Midbrain (tissue), 1 donor: Measurements from ENCODE around the gene ANKMY1.

ENCODE experiments used
- DNase-seq: peaks from one replicate; lab custom pipeline; 2025; lab: John Stamatoyannopoulos, UW

Gene ANKMY1

DNA sequence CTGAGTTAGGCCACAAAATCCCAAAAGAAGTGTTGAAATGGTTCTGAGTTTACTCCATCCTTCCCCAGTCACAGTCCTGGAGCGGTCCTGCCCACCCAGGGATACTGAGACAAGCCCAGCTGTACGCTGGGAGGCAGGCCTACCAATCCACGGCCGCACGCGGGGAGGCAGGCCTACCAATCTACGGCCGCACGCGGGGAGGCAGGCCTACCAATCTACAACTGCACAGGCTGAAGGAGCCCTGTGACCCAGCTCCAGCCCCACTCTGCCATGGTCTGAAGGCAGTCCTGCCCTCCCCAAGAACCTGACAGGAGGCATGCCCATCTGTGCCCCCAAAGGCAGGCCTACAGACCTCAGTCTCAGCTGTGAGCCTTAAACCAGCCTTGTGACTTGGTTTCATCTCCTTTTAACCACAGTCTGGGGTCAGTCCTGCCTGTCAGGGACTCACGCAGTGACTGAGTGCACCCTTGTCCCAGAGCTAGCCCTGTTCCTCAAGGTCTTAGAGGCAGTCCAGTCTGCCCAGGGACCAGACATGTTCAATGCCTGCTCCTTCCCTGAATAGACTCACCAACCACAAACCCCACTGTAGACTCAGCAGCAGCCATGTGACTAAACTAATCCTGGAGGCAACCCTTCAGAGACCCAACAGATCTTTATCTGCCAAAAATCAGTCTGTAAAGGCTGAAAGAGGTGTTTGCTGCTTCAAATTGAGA lies 85.6 kb downstream of the ANKMY1 start:
- no peak for DNase-seq

DNA sequence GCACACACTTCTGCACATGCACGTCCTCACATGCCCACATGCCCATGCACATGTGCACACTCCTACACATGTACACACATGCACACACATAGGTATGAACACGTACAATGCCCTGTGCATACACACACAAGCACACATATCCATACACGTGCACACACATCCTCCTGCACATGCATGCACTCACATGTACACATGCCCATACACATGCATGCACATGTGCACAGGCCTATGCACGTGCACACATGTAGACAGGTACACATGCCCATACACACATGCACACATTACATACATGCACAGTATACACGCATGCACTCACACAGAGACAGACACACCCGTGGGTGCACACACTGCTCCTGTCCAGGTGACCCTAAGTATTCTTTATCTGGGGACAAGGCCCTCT lies 88.0 kb downstream of the ANKMY1 start:
- DNase-seq, result no peak

DNA sequence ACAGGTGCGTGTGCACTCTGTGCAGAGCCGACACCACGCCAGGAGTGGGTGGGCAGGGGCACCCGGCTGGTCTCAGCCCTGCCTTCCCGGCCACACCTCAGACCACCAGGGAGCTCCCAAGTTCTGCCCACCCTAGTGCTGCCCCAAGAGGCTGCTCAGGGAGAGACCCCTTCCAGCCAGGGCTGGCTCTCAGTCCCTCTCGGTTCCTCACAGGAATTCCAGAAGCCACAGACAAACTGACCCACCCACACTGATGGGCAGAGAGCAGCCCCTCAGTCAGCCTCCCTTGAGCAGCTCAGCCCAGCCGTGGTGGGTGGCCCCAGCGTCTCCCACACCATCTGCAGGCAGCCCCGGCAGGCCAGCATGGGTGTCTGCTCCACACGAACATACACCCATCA lies 88.5 kb downstream of the ANKMY1 start:
- DNase-seq, result no peak

DNA sequence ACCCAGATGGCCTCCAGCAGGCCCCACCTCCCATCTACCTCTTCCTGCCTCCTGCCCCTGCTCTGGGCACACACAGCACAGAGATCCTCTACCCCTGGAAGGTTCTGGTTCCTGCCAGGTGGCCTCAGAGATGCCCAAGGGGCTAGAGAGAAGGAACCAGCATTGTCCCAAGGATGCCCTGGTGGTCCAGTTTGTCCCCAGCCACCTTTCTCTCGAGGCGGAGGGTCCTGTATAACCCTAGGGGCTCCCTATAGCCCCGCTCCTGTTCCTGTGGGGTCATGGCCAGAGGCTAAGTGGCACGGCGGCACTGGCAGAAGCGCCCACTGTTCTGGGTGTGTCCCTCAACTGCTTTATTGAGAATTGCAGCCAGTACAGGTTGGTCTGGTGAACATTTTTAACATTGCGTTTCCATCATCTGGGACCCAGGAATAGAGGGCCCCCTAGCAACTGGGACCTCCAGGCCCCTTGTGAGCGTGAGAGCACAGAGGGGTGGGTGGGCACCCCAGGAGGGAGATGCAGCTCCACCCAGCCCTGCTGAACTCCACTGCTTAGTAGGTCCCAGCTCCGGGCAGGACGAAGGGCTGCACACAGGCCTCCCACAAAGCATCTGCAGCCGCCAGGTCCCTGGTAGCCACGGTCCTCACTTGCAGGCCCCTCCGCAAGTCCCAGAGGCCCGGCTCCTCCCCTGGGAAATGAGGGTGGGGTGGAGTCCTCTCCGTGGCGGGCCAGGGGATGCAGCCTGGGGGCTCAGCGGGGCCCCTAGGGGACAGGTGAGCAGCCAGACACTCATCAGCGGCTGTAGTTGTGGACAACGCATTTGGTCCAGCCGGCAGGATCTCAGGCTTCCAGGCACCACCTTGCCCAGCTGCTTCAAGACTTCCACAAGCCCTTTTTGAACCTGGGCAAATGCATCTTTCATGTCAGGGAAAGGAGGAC lies 89.2 kb downstream of the ANKMY1 start:
- no peak for DNase-seq

DNA sequence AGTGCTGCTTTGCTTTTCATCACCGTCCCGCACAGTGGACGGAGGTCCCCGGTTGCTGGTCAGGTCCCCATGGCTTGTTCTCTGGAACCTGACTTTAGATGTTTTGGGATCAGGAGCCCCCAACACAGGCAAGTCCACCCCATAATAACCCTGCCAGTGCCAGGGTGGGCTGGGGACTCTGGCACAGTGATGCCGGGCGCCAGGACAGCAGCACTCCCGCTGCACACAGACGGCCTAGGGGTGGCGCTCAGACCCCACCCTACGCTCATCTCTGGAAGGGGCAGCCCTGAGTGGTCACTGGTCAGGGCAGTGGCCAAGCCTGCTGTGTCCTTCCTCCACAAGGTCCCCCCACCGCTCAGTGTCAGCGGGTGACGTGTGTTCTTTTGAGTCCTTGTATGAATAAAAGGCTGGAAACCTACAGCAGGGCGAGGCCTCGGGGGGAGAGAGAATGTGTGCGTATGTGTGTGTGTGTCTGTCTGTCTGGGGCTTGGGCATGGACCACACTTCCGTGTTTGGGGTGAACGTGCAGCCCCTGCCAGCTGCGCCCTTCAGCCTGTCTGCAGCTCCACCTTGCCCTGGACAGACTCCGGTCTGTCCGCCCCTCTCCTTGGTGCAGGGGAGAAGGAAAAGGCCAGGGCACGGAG lies 90.0 kb downstream of the ANKMY1 start:
- no peak for DNase-seq

DNA sequence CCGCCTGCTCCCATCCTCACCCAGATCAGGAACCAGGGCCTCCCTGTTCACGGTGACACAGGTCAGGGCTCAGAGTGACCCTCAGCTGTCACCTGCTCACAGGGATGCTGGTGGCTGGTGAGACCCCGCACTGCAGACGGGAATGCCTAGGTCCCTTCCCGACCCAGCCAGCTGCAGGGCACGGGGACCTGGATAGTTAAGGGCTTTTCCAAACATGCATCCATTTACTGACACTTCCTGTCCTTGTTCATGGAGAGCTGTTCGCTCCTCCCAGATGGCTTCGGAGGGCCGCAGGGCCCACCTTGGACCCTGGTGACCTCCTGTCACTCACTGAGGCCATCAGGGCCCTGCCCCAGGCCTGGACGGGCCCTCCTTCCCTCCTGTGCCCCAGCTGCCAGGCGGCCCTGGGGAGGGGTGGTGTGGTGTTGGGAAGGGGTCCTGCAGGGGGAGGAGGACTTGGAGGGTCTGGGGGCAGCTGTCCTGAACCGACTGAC lies 90.6 kb downstream of the ANKMY1 start:
- no peak for DNase-seq

DNA sequence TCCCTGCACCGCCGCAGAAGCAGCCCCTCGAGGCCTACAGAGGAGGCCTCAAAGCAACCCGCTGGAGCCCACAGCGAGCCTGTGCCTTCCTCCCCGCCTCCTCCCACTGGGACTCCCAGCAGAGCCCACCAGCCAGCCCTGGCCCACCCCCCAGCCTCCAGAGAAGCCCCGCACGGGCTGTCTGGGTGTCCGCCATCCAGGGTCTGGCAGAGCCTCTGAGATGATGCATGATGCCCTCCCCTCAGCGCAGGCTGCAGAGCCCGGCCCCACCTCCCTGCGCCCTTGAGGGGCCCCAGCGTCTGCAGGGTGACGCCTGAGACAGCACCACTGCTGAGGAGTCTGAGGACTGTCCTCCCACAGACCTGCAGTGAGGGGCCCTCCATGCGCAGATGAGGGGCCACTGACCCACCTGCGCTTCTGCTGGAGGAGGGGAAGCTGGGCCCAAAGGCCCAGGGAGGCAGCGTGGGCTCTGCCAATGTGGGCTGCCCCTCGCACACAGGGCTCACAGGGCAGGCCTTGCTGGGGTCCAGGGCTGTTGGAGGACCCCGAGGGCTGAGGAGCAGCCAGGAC lies 91.1 kb downstream of the ANKMY1 start:
- no peak for DNase-seq

DNA sequence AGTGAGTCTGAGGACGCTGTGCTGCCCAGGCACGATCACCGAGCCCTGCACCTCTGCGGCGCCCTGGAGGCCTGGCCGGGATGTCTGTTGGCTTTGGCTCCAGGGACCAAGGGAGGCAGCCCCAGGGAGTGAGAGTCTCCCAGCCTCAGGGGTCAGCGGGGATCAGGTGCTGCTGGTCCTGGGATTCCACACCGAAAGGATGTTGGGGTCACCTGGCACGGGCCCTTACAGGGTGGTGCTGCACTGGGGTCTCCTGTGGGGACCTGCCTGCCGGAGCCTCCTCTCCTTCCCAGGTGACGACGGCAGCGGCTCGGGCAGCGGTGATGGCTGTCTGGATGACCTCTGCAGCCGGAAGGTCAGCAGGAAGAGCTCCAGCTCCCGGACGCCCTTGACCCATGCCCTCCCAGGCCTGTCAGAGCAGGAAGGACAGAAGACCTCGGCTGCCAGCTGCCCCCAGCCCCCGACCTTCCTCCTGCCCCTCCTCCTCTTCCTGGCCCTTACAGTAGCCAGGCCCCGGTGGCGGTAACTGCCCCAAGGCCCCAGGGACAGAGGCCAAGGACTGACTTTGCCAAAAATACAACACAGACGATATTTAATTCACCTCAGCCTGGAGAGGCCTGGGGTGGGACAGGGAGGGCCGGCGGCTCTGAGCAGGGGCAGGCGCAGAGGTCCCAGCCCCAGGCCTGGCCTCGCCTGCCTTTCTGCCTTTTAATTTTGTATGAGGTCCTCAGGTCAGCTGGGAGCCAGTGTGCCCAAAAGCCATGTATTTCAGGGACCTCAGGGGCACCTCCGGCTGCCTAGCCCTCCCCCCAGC lies 91.8 kb downstream of the ANKMY1 start:
- DNase-seq, result no peak

DNA sequence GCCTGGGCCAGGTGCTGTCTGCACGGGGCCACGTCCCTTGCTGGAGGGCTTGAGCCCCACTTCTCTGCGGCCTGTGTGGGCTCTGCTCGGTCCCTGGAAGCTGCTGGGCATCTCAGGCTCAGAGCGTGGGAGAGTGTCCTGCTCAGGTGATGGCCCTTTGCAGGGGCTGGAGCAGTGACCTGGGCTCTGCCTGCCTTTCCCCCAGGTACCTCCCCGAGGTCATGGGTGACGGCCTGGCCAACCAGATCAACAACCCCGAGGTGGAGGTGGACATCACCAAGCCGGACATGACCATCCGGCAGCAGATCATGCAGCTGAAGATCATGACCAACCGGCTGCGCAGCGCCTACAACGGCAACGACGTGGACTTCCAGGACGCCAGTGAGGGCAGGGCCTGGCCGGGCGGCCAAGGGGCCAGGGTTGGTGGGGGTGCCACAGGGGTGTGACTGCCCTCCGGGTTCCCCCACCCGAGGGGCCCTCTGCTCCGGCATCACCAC lies 92.5 kb downstream of the ANKMY1 start:
- no peak for DNase-seq

DNA sequence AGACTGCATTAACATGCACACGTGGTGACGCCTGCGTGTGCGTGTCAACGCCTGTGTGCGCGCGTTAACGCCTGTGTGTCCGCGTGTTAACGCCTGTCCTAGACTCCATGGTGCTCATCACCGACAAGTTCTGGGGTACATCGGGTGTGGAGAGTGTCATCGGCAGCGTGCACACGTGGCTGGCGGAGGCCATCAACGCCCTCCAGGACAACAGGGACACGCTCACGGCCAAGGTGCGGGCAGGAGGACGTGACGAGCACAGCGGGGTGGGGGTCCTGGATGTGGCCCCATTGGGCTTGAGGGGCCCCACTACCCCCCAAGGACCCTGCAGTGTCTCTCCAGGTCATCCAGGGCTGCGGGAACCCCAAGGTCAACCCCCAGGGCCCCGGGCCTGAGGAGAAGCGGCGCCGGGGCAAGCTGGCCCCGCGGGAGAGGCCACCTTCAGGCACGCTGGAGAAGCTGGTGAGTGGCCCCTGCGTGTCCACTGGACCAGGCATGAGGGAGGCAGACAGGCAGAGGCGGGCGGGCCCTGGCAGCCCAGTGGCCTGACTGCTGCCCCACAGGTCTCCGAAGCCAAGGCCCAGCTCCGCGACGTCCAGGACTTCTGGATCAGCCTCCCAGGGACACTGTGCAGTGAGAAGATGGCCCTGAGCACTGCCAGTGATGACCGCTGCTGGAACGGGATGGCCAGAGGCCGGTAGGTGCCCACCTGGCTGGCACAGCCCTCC lies 93.1 kb downstream of the ANKMY1 start:
- no peak for DNase-seq

DNA sequence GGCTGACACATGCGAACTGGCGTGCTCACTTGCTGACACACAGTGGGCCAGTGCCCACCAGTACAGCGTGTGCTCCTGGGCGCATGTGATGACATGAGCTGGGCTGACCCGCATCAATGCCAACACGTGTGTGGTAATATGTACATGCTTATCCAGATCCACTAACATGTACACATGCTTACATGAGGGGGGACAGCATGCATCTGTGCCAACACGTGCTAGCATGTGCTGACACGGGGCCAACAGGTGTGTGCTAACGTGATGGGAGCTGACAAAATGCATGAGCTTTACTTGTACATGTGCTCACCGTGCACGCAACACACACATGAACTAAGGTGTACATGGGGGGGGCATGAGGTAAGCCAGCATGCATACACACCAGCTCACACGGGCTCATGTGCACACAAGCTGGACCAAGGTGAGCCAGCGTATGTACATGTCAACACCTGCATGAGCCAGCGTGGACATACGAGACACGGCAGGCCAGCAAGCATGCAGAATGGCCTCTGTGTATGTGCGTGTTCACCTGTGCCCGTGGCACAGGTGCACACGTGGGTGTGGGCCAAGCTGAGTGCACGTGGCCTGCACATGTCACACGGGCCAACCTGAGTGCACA lies 93.8 kb downstream of the ANKMY1 start:
- no peak for DNase-seq

DNA sequence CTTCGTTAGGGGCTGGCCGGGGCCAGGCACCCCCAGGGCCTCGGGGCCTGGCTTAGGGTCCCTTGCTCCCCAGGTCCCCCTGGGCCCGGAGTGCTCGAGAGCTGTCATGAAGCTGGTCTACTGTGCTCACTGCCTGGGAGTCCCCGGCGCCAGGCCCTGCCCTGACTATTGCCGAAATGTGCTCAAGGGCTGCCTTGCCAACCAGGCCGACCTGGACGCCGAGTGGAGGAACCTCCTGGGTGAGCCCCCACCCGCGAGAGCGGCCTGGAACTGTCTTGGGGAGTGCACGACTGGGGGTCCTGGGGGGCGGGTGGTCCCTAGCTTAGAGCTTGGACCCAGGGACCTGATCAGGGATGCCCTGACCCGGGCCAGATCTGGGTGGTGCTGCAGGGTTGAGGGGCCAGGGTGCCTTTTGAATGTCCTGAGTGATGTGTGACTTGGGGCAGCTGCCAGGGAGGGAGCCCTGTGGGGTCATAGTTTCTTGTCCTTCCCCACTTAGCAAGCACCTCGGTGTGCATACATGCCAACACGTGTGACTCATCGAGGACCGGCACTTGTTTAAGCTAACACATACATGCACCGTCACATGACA lies 94.4 kb downstream of the ANKMY1 start:
- no peak for DNase-seq

DNA sequence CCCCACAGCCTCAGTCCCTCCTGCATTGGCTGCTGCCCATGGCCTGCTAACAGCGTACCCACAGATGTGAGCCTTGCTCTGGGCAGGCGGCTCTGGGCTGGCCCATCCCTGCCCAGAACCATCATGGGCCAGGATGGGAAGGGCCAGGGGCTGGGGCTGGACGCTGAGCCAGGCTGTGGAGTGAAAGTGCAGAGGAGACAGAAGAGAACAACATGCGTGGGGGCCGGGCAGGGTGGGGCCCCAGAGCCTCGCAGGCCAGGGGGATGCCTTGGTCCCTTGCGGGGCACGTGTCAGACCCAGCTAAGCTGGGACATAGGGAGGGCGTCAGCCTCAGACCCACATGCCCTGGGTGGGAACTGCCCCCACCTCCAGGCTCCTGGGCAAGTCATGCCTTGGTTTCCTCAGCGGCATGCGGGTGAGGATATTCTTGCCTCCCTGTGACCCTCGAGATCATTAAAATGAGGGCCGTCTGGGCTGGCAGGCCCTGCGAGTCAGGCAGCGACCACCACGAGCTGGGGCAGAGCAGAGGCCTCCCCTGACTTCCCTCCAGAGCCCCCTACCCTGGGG lies 95.0 kb downstream of the ANKMY1 start:
- no peak for DNase-seq

DNA sequence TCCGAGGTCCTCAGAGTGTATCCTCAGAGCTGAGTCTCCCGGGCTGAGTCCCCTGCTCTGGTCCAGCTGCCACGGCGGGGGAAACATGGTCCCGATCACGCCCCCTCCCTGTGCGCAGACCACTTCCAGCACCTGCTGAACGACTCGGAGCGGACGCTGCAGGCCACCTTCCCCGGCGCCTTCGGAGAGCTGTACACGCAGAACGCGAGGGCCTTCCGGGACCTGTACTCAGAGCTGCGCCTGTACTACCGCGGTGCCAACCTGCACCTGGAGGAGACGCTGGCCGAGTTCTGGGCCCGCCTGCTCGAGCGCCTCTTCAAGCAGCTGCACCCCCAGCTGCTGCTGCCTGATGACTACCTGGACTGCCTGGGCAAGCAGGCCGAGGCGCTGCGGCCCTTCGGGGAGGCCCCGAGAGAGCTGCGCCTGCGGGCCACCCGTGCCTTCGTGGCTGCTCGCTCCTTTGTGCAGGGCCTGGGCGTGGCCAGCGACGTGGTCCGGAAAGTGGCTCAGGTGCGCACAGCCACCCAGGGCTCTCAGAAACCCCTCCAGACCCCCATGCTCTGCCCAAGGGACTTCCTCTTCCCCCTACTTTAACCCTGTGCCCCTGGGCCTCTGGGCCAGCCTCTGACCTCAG lies 95.6 kb downstream of the ANKMY1 start:
- DNase-seq, result no peak

DNA sequence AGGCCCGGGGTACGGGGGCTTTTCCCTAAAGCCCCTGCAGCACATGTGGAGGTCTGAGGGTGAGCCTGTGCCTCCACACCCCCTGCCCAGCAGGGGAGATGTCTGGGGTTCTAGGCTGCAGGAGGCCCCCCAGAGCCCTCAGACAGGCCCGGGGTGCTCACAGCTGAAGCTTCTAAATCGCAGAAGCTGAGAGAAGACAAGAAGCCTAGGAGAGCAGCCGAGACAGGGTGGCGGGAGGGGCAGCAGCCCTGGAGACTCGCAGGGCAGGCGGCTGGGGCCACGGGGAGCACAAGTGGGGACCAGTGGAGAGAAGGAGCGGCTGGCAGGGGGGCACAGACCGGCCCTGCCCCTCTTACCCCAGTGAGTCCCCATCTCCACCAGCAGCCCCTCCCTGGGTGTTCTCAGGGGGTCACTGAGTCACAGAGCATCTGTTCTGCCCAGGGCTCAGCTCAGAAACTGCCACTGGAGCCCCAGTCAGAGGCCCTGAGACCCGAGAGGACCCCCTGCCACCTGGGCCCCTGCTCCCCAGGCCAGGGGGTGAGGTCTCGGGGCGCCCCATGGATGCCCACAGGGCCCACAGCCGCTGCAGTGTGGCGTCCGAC lies 96.2 kb downstream of the ANKMY1 start:
- DNase-seq, result no peak

DNA sequence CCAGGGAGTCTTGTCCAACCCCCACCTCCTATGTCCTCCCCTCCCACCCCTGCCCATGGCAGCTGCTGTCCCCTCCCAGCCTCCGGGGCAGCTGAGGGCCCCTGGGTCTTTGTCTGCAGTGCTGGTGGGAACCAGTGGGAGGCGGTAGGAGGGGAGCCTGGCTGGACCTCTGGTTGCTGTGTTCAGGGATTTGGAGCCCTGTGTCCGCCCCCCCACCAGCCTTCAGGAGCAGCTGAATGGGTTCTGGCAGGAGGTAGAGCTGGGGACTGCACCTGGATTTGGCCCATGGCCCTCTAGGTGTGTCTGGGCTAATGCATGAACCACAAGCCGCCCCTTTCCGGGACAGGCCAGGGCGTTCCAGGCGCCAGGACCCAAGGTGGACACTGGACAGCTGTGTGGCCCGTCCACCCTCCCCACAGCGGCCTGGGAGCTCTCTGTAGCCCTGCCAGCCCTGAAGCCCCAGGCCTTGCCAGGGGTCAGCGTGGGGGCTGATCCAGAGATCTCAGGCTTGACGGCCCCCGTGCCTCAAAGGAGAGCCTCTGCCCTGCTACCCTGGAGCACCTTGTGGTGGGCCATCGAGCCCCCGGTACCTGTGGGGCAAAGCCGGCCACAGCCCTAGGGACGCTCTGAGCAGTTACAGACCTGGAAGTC lies 96.9 kb downstream of the ANKMY1 start:
- DNase-seq, result no peak

DNA sequence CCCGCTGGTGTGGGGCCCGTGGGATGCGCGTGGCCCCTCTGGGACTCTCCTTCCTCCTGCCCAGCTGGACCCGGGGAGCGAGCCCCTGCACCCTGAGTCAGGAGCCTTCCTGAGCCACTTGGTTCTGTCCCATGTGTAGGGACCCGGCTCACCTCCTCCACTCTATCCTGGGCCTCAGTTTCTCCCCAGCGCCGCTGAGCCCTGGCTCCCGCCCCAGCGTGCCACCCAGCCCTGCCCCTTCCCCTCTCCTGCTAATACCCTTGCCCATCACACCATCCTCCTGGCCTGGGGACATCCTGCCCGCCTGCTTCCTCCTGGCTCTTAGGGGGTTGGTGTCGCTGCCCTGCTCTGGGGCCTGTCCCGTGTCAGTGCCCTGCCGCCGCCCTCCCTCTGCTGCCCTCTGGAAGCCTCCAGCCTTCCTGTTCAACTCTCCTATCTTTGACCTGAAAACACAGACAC lies 97.5 kb downstream of the ANKMY1 start:
- no peak for DNase-seq
